Activated CD4-positive, alpha-beta T cell treated with anti-CD3 and anti-CD28 coated beads, Interleukin-2, Interleukin-6, amounts not matched to agents 100 ng/mL and 50 ng/mL, durations not matched to agents 16 hours and 8 hours (primary cell): ENCODE data around the gene CCDC80.
"Not testable (repeated sequence)": the region's sequence is repeated elsewhere in the genome, so short reads cannot be mapped to it uniquely, and the experiment has no call there.

ENCODE experiments used
- DNase-seq: peaks from one replicate; pipeline ENCODE4 v3.0.0-alpha.2; 2020

The CCDC80 gene, protein sequence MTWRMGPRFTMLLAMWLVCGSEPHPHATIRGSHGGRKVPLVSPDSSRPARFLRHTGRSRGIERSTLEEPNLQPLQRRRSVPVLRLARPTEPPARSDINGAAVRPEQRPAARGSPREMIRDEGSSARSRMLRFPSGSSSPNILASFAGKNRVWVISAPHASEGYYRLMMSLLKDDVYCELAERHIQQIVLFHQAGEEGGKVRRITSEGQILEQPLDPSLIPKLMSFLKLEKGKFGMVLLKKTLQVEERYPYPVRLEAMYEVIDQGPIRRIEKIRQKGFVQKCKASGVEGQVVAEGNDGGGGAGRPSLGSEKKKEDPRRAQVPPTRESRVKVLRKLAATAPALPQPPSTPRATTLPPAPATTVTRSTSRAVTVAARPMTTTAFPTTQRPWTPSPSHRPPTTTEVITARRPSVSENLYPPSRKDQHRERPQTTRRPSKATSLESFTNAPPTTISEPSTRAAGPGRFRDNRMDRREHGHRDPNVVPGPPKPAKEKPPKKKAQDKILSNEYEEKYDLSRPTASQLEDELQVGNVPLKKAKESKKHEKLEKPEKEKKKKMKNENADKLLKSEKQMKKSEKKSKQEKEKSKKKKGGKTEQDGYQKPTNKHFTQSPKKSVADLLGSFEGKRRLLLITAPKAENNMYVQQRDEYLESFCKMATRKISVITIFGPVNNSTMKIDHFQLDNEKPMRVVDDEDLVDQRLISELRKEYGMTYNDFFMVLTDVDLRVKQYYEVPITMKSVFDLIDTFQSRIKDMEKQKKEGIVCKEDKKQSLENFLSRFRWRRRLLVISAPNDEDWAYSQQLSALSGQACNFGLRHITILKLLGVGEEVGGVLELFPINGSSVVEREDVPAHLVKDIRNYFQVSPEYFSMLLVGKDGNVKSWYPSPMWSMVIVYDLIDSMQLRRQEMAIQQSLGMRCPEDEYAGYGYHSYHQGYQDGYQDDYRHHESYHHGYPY

DNA sequence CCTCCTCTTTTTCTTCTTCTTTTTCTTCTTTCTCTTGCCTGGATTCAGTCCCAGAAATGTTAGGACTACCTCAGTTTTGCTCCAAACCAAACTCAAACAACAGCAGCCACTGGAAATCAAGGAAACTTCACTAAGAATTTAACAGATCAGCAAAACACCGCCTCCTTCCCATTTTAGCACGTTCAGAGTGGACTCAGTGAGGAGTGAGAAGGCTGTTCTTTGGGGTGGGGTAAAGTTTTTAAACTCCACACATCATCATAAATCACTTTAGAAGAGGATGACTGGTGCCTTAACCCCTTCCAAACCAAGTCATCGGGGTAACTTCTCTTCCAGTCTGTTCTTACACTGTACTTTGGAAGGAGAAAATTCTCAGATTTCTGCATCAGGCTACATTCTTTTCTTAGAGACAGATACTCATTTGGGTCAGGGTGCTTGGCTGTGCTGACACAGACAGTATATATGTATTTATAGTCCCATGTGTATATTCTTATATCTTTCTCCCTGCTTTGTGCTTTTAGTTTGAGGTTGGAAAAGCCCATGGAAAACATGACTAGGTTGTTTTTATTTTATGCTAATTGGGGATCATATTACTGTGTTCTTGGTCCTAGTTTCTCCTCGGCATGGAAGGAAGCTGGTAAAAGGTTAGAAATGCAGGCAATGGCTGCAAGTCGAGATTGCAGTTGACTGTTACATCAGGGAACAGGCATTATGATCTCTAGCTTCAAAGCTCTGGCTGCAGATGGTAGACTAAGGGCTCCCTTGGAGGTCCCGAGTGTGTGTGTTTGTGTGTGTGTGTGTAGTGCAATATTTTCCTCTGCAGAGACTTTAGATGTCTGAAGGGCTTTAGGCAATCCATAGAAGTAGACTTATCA, at the start of gene CCDC80:
CCDC80 (minus strand) TSS at position 214 of the 872 bp plus-strand sequence. CDS start 1,238 bp downstream, outside the sequence.
- DNase-seq, result no peak

DNA sequence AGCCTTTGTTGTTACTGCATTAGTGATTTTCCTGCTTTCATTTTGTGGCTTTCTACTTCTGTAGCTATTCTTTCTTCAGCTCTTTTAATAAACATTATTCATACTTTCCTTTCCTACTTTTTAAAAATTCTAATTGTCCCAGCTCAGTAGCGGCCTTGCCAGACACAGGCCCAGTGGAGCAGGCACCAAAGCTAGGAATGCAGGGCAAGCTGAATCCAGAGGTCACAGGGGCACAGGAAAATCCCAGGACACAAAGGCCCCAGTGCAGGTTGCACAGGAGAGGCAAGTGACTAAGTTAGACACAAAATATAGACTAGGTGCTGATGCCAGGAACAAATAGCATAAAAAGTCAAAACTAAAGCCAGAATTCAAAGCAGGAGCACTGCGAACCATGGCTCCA, 49.0 kb upstream of the CCDC80 start:
- DNase-seq, result no peak

DNA sequence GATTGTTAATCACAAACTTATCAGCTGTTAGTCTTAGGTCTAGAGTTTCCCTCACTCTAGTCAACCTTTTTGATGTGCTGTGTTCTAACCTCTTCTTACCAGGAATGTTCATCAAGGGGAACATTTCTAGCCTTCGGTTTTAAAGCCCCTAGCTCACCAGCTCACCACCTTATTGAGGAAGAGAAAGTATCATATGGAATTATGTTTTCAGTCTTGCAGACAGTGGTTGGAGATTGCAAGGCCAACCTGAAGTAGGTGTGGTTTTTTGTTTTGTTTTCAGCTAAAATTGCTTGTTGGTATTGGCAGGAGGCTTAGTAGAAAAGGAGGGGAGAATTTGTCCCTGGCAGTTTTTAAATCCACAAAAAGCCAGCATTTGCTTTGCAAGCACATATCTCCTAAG, 48.4 kb upstream of the CCDC80 start:
- DNase-seq, result no peak

DNA sequence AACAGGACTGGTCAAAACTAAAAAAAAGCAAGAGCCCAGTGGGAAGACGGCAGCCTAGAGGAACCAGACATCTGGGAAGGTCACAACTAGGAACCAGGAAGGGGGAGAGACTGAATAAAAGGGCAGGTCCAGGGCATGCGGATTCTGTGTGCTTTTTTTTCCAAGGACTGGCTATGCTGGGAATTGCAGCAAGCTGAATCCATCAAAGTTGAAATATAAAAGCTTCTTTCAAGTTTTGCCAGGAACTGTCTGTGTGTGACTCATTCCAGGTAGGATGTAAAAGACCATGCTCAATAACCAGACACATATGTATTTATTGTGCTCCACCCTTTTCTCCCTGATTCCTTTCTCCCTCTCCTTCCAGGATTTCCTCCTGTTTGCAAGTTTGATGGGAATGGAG, 47.9 kb upstream of the CCDC80 start:
- no peak for DNase-seq

DNA sequence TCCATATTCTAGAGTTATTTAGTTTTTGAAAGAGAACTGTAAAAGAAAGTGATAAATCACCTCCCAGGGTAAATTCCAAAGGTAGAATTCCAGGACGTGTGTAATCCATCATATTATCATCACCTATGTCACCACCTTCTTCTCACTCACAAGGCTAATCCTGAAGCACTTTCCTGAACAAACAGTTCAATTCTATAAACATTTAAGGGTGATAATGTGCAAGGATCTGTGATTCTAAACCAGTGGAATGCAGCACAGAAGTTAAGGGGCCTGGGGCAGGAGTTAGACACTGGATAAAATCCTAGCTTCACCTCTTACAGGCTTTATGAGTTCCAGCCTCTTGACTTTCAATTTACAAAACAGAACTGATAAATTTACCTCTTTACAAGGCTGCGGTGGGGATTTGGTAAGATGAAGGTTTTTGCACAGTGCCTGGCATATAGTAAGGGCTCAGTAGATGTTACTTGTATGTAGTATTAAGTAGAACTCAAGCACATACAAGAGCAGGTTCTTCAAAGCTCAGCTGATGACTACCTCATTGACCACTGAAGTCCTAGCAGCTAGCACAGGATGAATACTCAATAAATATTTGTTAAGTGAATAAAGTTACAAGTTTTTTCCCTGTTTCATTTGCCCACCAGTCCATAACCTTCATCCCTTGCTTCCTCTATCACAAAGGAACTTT, 47.3 kb upstream of the CCDC80 start:
- DNase-seq, result no peak

DNA sequence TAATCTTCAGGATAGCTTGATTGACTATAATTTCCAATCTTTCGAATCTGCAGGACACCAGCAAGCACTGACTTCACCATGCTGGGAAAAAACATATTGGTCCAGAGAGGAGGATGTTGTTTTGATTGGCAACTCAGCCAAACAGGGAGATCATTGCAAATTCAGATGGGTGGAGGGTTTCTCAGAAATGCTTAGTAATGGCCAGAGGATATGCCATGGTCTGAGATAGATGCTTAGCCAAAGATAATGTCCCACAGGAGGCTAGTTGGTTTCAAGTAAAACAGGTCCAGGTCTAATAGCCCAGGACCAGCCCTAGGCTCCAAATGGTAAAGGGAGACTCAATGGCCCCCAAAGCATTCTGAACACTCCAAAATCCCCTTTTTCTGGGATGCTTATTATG, 46.7 kb upstream of the CCDC80 start:
- DNase-seq, result no peak

DNA sequence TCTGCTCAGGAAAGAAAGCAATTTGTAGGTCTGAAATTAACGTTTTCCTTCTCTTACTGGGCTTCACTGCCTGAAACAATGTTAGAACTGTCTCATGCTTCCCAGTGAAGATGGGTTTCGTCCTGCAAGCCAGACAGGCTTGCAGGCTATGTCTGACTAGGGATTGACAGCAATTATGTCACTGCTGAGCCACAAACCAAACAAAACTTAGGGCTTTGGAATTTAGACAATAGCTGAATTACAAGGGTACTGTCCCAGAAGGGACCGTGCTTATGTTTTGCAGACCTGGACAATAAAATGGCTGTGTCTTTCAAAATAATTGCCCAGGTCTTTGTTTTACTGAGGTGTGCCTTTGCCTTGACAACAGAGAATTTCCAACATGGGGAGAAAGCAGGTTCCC, 46.3 kb upstream of the CCDC80 start:
- no peak for DNase-seq

DNA sequence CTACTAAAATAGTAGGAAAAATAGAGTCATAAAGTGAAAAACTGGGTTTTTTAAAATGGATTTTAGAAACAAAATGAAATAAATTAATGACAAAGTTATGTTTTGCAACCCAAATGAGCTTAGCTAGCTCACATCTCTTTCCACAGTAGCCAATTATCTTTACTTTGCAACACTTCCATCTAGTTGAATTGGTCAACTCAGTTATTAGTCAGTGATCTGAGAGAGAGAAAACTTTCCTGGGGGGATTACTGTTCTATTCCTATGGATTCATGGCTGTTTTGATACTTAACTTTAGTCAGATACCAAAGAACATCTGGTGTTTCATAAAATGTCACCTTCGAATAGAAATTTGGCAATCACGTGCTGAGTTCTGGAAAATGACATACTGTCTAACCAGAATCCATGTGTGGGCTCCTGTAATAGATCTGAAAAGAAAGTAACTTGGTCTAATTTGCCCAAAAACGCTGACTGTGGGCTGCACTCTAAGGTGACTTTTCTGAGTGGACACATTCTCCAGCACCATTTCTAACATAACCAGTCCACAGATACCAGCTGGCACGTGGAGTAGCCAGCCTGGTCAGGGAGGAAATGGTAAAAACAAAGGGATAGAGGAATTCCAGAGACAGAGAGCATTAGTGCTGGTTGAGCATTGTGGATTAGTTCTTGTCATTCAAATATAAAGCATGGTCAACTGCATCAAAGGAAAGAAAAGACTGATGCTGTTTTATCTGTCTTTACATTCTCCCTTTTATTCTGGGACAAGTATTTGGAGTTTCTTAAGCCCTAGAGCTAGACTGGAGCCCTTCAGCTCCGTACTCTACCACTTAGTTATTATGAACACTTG, 45.2 kb upstream of the CCDC80 start:
- no peak for DNase-seq

DNA sequence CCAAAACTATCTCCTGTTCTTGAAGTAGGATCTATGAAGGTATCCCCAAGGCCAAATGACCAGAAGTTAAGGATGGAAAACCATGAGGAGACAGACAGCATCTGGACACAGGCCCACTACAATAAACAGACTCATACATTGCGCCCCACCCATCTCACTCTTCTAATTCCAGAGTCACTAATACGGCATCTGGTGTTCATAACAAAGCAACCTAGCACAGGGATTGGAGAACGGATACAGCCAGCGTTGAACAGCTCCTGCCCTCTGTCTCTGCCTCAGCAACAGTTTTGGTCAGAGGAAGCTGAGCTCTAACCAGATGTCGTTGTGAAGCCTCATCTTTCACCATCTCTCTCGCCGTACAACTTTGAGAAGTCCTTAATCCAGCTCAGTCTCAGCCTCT, 44.5 kb upstream of the CCDC80 start:
- no peak for DNase-seq

DNA sequence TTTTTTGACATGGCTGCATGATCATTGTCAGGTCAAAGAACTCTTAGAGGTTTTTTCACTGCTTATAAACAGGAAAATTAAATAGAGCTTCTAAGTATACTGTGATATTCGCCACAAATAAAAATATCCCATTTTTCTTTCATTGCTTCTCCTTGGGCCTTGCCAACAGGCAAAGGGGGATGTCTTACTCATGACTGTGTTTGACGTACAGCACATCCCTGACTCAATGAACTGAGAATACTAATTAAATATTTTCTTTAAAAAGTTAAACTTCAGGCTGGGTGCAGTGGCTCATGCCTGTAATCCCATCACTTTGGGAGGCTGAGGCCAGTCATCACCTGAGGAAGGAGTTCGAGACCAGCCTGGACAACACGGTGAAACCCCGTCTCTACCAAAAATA, 41.4 kb upstream of the CCDC80 start:
- DNase-seq, result no peak

DNA sequence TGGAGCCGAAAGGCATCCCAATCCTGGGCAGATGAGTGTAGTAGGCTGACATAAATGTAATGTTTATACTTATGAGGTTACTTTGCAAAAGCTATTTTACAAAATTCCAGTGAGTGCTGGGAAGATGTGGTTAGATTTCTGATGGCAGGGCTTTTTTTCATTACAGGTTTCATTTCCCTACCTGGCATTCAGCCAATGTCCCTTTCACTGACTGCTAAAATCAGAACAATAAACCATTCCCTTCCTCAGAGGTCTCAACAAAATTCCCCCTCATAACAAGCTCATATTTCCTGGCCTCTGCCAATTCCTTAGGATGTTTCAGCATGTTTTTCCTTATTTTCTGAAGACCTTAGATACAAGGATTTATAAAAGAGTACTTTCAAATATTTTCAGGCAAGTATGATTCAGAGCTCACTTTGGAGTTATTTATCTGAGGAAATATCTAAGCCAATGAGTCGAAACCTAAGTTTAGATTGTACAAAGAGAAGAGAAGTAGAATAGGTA, 40.9 kb upstream of the CCDC80 start:
- DNase-seq, result no peak

DNA sequence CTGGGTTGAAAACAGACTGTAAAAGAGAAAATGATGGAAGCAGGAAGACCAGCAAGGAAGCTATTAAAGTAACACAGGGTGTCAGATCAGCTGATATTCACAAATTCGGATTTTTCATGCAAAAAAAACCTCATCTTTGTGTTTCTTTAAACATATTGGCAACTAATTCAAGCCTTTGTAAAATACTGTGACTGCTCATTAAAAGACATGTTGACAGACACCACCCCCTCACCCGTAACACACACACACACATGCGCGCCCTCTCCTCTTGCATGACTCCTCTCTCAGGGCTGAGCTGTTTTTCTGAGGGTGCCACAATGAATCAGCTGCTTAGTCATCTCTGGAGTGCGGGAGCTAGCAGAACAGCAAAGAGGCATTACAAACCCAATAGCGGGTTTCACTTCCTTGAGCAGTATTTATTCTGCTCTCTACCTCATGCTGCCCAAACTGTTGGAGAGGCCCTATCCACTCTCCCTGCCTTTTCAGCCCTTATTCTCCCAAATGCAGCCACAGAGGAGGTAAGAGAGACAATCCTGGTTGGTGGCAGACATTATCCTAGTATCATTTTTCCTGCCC, 35.8 kb upstream of the CCDC80 start:
- DNase-seq, result peak; percentile 98

DNA sequence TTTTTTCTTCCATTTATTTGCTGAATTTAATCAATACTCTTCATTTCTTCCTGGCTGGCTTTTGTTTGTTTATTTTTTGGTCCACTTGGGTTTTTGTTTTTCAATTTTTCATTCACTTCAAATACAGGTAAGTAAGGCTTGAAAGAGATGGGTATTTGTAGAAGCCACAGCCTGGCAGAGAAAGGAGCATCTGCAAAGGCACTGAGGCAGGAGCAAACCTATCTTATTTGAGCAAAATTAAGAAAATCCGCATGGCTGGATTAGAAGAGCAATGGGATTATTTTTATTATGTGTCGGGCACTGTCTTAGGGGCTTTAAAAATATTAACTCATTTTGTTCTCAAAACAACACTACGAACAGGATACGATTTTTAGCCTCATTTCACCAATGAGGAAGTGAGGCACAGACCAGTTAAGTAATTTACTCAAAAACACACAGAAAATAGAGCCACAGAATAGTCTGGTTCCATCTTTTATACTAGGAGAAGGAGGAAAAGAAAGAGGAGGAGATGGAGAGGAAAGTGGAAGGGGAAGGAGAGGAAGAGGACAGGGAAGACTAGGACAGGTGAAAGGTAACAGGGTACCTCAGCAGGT, 35.1 kb upstream of the CCDC80 start:
- DNase-seq, result no peak

DNA sequence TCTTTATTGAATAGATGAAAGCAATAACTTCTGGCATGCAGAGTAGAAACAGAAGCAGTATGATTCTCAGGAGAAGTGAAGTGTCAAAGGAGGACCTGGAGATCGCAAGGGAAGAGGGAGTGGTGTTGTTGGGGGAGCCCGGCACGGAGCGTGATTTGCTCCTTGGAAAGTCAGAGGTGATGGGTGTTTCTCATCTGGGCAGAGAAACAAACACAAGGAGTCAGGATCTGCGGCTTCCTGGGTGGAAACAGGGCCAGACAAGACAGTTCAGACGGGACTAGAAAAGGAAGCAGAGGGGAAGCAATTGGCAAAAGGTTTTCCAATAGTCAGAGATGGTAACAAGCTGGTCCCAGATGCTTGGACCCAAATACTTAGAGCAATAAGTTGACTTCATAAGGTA, 34.4 kb upstream of the CCDC80 start:
- no peak for DNase-seq

DNA sequence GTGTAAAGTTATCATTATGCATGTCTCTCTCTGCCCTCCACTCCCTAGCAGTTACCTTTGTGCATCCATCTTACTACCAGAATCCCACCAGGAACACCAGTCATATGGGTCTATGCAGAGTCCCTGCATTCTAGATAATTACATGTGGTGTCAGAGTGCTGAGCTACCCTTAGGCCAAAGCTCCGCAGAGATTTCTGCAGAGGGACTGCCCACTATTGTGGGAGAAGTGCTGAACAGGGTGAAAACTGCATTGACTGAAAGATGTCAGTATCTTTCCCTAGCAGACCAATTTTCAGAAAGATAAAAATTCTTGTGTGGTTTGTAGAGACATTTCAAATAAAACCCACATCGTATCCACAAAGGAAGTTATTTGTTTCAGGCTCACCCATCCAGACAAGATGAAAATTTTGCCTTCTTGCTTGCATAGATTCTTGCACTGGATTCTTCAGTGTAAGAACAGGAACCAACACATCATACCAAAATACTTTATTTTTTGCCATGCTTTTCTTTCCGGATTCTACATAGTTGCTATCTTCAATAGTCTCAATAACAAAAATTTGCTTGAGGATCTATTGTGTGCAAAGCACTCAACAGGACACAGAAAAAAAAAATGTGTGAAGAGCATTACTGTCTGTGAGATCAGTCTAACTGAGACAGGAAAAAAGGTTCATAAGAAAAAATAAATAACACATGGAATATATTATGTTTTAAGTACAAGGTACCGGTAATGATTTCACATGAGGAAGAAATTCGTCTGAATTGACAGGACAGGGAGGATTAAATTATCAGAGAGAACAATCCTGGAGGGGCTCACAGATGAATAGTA, 32.0 kb upstream of the CCDC80 start:
- peak; percentile 63 for DNase-seq

DNA sequence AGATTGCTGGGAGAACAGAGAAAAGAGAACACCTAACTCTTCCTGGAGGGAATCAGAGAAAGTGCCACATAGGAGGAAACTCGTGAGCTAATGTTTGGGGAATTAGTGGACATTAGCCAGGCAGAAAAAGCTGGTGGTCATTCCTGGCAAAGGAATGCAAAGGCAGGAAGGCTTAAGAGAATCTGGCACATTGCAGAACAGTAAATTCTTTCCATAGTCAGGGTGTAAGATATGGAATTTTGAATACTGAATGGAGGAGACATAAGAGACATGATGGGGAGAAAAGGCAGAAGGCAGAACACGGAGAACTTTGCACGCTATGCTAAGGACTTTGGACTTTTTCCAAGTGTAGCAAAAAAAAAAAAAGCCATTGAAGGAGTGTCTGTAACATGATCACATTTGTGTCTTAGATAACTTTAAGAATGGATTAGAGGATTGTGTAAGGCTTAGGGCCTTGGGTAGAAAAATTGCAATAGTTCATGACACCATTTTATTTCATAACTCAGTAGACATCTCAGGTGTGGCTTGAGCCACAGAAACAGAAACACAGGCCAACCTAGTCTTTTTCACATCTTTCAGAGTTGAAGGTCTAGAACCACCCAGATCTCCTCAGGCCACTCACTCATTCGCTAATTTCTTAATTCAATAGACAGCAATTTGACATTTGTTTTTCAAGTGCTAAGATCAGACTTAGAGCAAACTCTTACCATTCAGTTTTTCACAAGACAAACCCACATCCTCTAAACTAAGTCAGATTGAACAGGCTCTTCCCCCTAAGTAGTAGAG, 31.2 kb upstream of the CCDC80 start:
- no peak for DNase-seq

DNA sequence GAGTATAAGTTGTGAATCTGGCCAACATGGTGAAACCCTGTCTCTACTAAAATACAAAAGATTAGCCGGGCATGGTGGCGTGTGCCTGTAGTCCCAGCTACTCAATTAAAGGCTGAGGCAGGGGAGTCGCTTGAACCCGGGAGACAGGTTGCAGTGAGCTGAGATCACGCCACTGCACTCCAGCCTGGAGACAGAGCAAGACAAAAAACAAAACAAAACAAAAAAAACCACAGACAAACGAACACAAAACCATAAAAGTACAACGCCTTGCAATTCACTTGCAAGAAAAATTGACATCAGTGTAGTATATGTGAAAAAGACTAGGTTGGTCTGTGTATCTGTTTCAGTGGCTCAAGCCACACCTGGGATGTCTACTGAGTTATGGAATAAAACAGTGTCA, 29.9 kb upstream of the CCDC80 start:
- DNase-seq, result peak; percentile 10

DNA sequence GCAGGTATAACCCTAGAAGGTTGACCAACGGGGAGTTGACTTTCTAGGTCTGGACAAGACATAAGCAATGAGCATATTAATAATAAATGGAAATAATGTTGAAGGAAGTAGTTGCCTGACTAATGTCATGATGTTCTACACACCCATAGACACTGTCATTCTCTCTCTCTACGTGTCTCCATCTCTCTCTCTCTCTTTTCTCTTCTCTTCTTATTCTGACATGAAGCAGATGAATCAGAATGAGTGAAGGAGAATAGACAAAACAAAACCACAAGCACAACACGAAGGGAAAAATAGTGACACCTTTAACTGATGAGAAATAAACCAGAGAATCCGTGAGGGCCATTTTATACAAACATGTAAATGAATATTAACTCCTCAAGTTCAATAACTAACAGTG, 26.7 kb upstream of the CCDC80 start:
- no peak for DNase-seq

DNA sequence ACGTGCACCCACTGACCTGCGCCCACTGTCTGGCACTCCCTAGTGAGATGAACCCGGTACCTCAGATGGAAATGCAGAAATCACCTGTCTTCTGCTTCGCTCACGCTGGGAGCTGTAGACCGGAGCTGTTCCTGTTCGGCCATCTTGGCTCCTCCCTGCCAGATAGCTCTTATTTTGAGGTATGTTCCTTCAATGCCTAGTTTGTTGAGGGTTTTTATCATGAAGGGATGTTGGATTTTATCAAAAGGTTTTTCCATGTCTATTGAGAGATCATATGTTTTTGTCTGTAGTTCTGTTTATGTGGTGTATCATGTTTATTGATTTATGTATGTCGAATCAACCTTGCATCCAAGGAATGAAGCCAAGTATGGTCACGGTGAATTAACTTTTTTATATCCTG, 24.1 kb upstream of the CCDC80 start:
- not testable (repeated sequence) for DNase-seq
